ENCODE data around the gene PPL. TPM values are rescaled to one million over a fixed set of nuclear protein-coding genes. Genes with fewer than 3 reads are reported as not detected.

The PPL gene
- total and polyA plus RNA-seq, 2 of the 13 experiments (the other 11 are each of a cell fraction or from before 2014, with no cell fraction given), result 5.7 to 6.6 TPM

DNA sequence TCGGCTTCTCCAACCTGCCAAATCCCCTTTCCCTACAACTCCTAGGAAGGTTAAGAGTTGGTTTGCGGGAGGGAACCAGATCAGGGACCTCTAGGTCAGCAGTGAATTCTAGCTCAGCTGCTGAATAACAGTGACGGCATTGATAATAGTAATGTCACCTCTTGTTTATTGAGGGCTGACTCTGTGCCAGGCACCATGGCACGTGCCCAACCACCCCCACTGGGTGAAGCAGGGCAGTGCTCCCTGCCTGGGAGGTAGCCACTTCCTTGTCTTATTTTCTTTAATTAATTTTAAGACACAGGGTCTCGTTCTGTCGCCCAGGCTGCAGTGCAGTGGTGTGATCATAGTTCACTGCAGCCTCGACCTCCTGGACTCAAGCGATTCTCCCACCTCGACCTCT lies 5.5 kb upstream of the PPL start:
- intact Hi-C loops (cut with micrococcal nuclease; ENCODE audit: unreplicated experiment) (no loop called here), in situ Hi-C loops (cut with HindIII; ENCODE audit: extremely low pct_ligation_motif_present, low pct_unique_long_range_greater_than_20kb) (no loop called here)
- Histone ChIP-seq H3K27me3 (ENCODE audit: control insufficient read depth in 1 of 2, insufficient read depth in 2 of 2, low read length in 2 of 2) (no peaks in the 10 kb centered on the region; a peak in 1 of 5 replicates), H3K4me1 (ENCODE audit: insufficient read depth, low read length) (peaks cover 79% of the 10 kb centered on the region), H3K27ac (ENCODE audit: extremely low read length, insufficient read depth, low read length) (no peak overlapping the region), H3K4me2 (ENCODE audit: low read depth, low read length) (peak overlapping the region; percentile 89), H3K4me3 (replicated peaks in 1 of 3; ENCODE audit: insufficient read depth in 1 of 3, low read depth in 2 of 3, low read length in 3 of 3) (peak overlapping the region in 1 of 3 experiments; percentile 63; a peak in 1 of 6 replicates), H3K36me3 (replicated peaks in 1 of 2; ENCODE audit: control insufficient read depth in 1 of 2, insufficient read depth in 2 of 2, low read length in 2 of 2) (no peaks in the 10 kb centered on the region), H3K9me3 (ENCODE audit: low read length) (no peaks in the 10 kb centered on the region), H2AFZ (ENCODE audit: low read length) (no peak overlapping the region), H4K20me1 (ENCODE audit: insufficient read depth, low read length) (no peaks in the 10 kb centered on the region), H3K9ac (ENCODE audit: insufficient read depth, low read depth, low read length) (peak overlapping the region; percentile 68; the same call in 1 of the 2 replicates), H3K79me2 (ENCODE audit: insufficient read depth, low read length) (no peaks in the 10 kb centered on the region)
- FAIRE-seq, result peak; percentile 47
- POLR2A ChIA-PET, result interaction anchor here (1.0 to 6.3 kb wide), 7 partner anchors 10 to 208 kb away, joined by 3 to 62 read pairs (median 5); partner anchors contain the start of genes ALG1, ANKS3, DNAAF8 and NAGPA
- ATAC-seq, result no peak
- DNase-seq (ENCODE audit: low spot score), result no peak
- no TSS peak for BruUV-seq (replicated peaks)
- CTCF ChIA-PET (ENCODE audit: low intra/inter-chr PET ratio, low total read pairs), result no interaction called here
- 21% methylated on average over 9 of the region's 9 CpGs for whole genome bisulfite sequencing (ENCODE audit: low lambda C conversion rate)
- TF ChIP-seq ZNF552 (CRISPR knock-in tag; IDR thresholded peaks at IDR 0.05; ENCODE audit: borderline replicate concordance) (no peak), ZHX1 (CRISPR knock-in tag; IDR thresholded peaks at IDR 0.05; ENCODE audit: low read depth) (no peak), HMGXB3 (CRISPR knock-in tag; IDR thresholded peaks at IDR 0.05; ENCODE audit: borderline replicate concordance) (no peak), BHLHE40 (IDR thresholded peaks at IDR 0.05; ENCODE audit: low read length) (0 out of 2 replicates have a peak, but pooled peaks have one; percentile 29)
- TF ChIP-seq, protein P1, sequence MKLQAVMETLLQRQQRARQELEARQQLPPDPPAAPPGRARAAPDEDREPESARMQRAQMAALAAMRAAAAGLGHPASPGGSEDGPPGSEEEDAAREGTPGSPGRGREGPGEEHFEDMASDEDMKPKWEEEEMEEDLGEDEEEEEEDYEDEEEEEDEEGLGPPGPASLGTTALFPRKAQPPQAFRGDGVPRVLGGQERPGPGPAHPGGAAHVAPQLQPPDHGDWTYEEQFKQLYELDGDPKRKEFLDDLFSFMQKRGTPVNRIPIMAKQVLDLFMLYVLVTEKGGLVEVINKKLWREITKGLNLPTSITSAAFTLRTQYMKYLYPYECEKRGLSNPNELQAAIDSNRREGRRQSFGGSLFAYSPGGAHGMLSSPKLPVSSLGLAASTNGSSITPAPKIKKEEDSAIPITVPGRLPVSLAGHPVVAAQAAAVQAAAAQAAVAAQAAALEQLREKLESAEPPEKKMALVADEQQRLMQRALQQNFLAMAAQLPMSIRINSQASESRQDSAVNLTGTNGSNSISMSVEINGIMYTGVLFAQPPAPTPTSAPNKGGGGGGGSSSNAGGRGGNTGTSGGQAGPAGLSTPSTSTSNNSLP (IDR thresholded peaks at IDR 0.05; ENCODE audit: low read depth, low read length), result no peak
- TF ChIP-seq, protein P2, sequence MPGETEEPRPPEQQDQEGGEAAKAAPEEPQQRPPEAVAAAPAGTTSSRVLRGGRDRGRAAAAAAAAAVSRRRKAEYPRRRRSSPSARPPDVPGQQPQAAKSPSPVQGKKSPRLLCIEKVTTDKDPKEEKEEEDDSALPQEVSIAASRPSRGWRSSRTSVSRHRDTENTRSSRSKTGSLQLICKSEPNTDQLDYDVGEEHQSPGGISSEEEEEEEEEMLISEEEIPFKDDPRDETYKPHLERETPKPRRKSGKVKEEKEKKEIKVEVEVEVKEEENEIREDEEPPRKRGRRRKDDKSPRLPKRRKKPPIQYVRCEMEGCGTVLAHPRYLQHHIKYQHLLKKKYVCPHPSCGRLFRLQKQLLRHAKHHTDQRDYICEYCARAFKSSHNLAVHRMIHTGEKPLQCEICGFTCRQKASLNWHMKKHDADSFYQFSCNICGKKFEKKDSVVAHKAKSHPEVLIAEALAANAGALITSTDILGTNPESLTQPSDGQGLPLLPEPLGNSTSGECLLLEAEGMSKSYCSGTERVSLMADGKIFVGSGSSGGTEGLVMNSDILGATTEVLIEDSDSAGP (CRISPR knock-in tag; IDR thresholded peaks at IDR 0.05; ENCODE audit: borderline replicate concordance), result no peak
- TF ChIP-seq, protein P3, sequence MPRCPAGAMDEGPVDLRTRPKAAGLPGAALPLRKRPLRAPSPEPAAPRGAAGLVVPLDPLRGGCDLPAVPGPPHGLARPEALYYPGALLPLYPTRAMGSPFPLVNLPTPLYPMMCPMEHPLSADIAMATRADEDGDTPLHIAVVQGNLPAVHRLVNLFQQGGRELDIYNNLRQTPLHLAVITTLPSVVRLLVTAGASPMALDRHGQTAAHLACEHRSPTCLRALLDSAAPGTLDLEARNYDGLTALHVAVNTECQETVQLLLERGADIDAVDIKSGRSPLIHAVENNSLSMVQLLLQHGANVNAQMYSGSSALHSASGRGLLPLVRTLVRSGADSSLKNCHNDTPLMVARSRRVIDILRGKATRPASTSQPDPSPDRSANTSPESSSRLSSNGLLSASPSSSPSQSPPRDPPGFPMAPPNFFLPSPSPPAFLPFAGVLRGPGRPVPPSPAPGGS (CRISPR knock-in tag; IDR thresholded peaks at IDR 0.05), result 0 out of 2 replicates have a peak, but pooled peaks have one; percentile 12

All from HepG2 (cell line).